ENCODE results near the gene USP20. TPM values are rescaled to one million over a fixed set of nuclear protein-coding genes. Genes with fewer than 3 reads are reported as not detected.
A peak's percentile ranks its signal among the peaks of the same experiment; 100 is the strongest.

Gene USP20
- total and polyA plus RNA-seq, 9 donors: 6.0 to 16.5 (median 13.9) TPM

- H3K4me1 ChIP-seq (ENCODE audit: control insufficient read depth, insufficient read depth, low read length): peaks cover 37% of the 10 kb centered on the region
- no peaks in the 10 kb centered on the region for H3K9me3 ChIP-seq (replicated peaks; ENCODE audit: control insufficient read depth, low read depth, low read length)
- no peak overlapping the region for H3K4me3 ChIP-seq (ENCODE audit: low read length)
- H3K27me3 ChIP-seq (ENCODE audit: control insufficient read depth, insufficient read depth, low read length): peaks cover 3% of the 10 kb centered on the region
- DNase-seq: peak; percentile 46
- H3K36me3 ChIP-seq (ENCODE audit: control insufficient read depth, insufficient read depth, low read length): peaks cover 22% of the 10 kb centered on the region
- no peak overlapping the region for H3K27ac ChIP-seq (ENCODE audit: low read length)
- WGBS (ENCODE audit: insufficient coverage): 41% methylated on average over 7 of the region's 19 CpGs
These were observed 46.5 kb downstream of the USP20 start for GRCh38 chr9:129881547-129882324.

- H3K36me3 ChIP-seq (ENCODE audit: control insufficient read depth, insufficient read depth, low read length): peaks cover 27% of the 10 kb centered on the region
- no peak overlapping the region for H3K27ac ChIP-seq (ENCODE audit: low read length)
- peaks cover 3% of the 10 kb centered on the region for H3K27me3 ChIP-seq (ENCODE audit: control insufficient read depth, insufficient read depth, low read length)
- no peaks in the 10 kb centered on the region for H3K9me3 ChIP-seq (replicated peaks; ENCODE audit: control insufficient read depth, low read depth, low read length)
- peak overlapping the region; percentile 11 for H3K4me3 ChIP-seq (ENCODE audit: low read length)
- DNase-seq: peak; percentile 83
- 17% methylated on average over 16 of the region's 24 CpGs for WGBS (ENCODE audit: insufficient coverage)
- H3K4me1 ChIP-seq (ENCODE audit: control insufficient read depth, insufficient read depth, low read length): peaks cover 52% of the 10 kb centered on the region
These were observed 49.2 kb downstream of the USP20 start for GRCh38 chr9:129884220-129885017.

- peaks cover 51% of the 10 kb centered on the region for H3K4me1 ChIP-seq (ENCODE audit: control insufficient read depth, insufficient read depth, low read length)
- no peaks in the 10 kb centered on the region for H3K9me3 ChIP-seq (replicated peaks; ENCODE audit: control insufficient read depth, low read depth, low read length)
- WGBS (ENCODE audit: insufficient coverage): 36% methylated on average over 27 of the region's 27 CpGs
- peak; percentile 35 for DNase-seq
- H3K36me3 ChIP-seq (ENCODE audit: control insufficient read depth, insufficient read depth, low read length): peaks cover 31% of the 10 kb centered on the region
- peak overlapping the region; percentile 34 for H3K4me3 ChIP-seq (ENCODE audit: low read length)
- H3K27me3 ChIP-seq (ENCODE audit: control insufficient read depth, insufficient read depth, low read length): peaks cover 3% of the 10 kb centered on the region
- peak overlapping the region; percentile 20 for H3K27ac ChIP-seq (ENCODE audit: low read length)
These were observed 49.9 kb downstream of the USP20 start for GRCh38 chr9:129885018-129885669.

GRCh38 chr9:129885670-129886106 is 50.4 kb downstream of the USP20 start:
- Histone ChIP-seq H3K4me3 (ENCODE audit: low read length) (peak overlapping the region; percentile 34), H3K9me3 (replicated peaks; ENCODE audit: control insufficient read depth, low read depth, low read length) (no peaks in the 10 kb centered on the region), H3K27me3 (ENCODE audit: control insufficient read depth, insufficient read depth, low read length) (peaks cover 3% of the 10 kb centered on the region), H3K4me1 (ENCODE audit: control insufficient read depth, insufficient read depth, low read length) (peaks cover 47% of the 10 kb centered on the region), H3K27ac (ENCODE audit: low read length) (peak overlapping the region; percentile 29), H3K36me3 (ENCODE audit: control insufficient read depth, insufficient read depth, low read length) (peaks cover 29% of the 10 kb centered on the region)
- DNase-seq: peak; percentile 91
- 2% methylated on average over 19 of the region's 27 CpGs for WGBS (ENCODE audit: insufficient coverage)

- Histone ChIP-seq H3K4me1 (ENCODE audit: control insufficient read depth, insufficient read depth, low read length) (peaks cover 43% of the 10 kb centered on the region), H3K27ac (ENCODE audit: low read length) (peak overlapping the region; percentile 78), H3K36me3 (ENCODE audit: control insufficient read depth, insufficient read depth, low read length) (peaks cover 22% of the 10 kb centered on the region), H3K27me3 (ENCODE audit: control insufficient read depth, insufficient read depth, low read length) (peaks cover 3% of the 10 kb centered on the region), H3K4me3 (ENCODE audit: low read length) (no peak overlapping the region), H3K9me3 (replicated peaks; ENCODE audit: control insufficient read depth, low read depth, low read length) (no peaks in the 10 kb centered on the region)
- 75% methylated on average over 10 of the region's 20 CpGs for WGBS (ENCODE audit: insufficient coverage)
- DNase-seq: peak; percentile 64
These were observed 51.2 kb downstream of the USP20 start for GRCh38 chr9:129886226-129887174.

- peaks cover 40% of the 10 kb centered on the region for H3K4me1 ChIP-seq (ENCODE audit: control insufficient read depth, insufficient read depth, low read length)
- peaks cover 16% of the 10 kb centered on the region for H3K36me3 ChIP-seq (ENCODE audit: control insufficient read depth, insufficient read depth, low read length)
- DNase-seq: peak; percentile 82
- peaks cover 3% of the 10 kb centered on the region for H3K27me3 ChIP-seq (ENCODE audit: control insufficient read depth, insufficient read depth, low read length)
- peak overlapping the region; percentile 78 for H3K27ac ChIP-seq (ENCODE audit: low read length)
- H3K4me3 ChIP-seq (ENCODE audit: low read length): no peak overlapping the region
- 16% methylated on average over 9 of the region's 27 CpGs for WGBS (ENCODE audit: insufficient coverage)
- no peaks in the 10 kb centered on the region for H3K9me3 ChIP-seq (replicated peaks; ENCODE audit: control insufficient read depth, low read depth, low read length)
These were observed 52.4 kb downstream of the USP20 start for GRCh38 chr9:129887334-129888292.

GRCh38 chr9:129888293-129889121 is 53.2 kb downstream of the USP20 start:
- H3K27me3 ChIP-seq (ENCODE audit: control insufficient read depth, insufficient read depth, low read length): peaks cover 3% of the 10 kb centered on the region
- WGBS (ENCODE audit: insufficient coverage): 69% methylated on average over 16 of the region's 29 CpGs
- peak overlapping the region; percentile 78 for H3K27ac ChIP-seq (ENCODE audit: low read length)
- no peaks in the 10 kb centered on the region for H3K9me3 ChIP-seq (replicated peaks; ENCODE audit: control insufficient read depth, low read depth, low read length)
- peaks cover 40% of the 10 kb centered on the region for H3K4me1 ChIP-seq (ENCODE audit: control insufficient read depth, insufficient read depth, low read length)
- peaks cover 16% of the 10 kb centered on the region for H3K36me3 ChIP-seq (ENCODE audit: control insufficient read depth, insufficient read depth, low read length)
- no peak overlapping the region for H3K4me3 ChIP-seq (ENCODE audit: low read length)
- peak; percentile 46 for DNase-seq

Measured in muscle of leg (tissue), 11 donors.